Measurements from ENCODE around the gene TOX3. TPM values are rescaled to one million over a fixed set of nuclear protein-coding genes. Genes with fewer than 3 reads are reported as not detected.

The TOX3 gene
- total and polyA plus RNA-seq, 11 donors = 0.17 TPM; not detected in 10

DNA sequence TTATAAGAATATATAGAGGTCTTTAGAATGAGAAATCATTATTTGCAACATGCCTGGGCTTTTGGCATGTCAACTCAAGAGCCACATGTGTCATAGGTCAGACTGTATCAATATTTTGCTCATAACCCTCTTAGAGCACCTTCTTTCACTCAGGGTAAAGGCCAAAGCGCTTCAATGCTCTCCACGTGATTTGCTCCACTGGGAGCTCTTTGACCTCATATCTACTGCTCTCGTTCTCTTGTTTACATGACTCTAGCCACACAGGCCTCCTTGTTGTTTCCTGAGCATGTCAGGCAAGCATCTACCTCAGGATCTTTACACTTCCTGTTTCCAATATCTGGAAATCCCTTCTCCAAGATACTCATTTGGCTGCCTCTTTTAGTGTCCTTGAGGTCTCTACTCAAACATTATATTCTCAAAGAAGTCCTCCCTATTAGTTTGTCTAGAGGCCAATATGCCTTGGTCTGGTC is 148.4 kb downstream of the TOX3 start:
- ATAC-seq = no peak

DNA sequence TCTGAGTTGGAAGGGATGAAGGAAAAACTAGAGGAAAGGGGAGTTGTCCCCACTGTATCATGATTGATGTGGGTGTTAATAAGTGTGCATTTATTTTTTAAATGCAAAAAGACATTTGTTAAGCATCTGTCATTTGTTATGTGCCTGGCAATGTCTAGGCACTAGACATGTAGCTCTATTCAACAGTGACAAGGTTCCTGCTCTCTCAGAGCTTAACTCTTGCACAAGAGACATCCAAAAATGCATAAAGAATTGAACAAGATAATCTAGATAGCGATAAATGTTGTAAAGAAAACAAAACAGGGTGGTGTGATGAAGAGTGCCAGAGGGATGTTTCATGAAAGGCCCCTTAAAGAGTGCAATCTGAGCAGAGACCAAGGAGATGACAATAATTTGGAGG is 148.9 kb downstream of the TOX3 start:
- DNase-seq (no peak), ATAC-seq (no peak)
- Histone ChIP-seq H3K4me3 (no peak overlapping the region), H3K36me3 (no peaks in the 10 kb centered on the region), H3K4me1 (no peaks in the 10 kb centered on the region), H3K27me3 (no peaks in the 10 kb centered on the region), H3K27ac (no peak overlapping the region), H3K9me3 (no peaks in the 10 kb centered on the region)
- intact Hi-C loops (cut with DNase I) = no loop called here
- TF ChIP-seq POLR2A (IDR thresholded peaks at IDR 0.05) (no peak), CTCF (IDR thresholded peaks at IDR 0.05) (no peak)
- WGBS, 4 donors = 58 to 72% (median 70%) methylated on average over 1 of the region's 1 CpG

More for the DNA sequence above, 148.4 kb downstream of the TOX3 start:
- intact Hi-C loops (cut with DNase I) = no loop called here
- Histone ChIP-seq H3K9me3 (no peaks in the 10 kb centered on the region), H3K27ac (no peak overlapping the region), H3K4me3 (no peak overlapping the region), H3K36me3 (no peaks in the 10 kb centered on the region), H3K27me3 (no peaks in the 10 kb centered on the region), H3K4me1 (no peaks in the 10 kb centered on the region)
- WGBS, 4 donors = 45 to 49% (median 46%) methylated on average over 3 of the region's 3 CpGs
- no peak for TF ChIP-seq POLR2A (IDR thresholded peaks at IDR 0.05)
- no peak for TF ChIP-seq CTCF (IDR thresholded peaks at IDR 0.05)
- DNase-seq = no peak

DNA sequence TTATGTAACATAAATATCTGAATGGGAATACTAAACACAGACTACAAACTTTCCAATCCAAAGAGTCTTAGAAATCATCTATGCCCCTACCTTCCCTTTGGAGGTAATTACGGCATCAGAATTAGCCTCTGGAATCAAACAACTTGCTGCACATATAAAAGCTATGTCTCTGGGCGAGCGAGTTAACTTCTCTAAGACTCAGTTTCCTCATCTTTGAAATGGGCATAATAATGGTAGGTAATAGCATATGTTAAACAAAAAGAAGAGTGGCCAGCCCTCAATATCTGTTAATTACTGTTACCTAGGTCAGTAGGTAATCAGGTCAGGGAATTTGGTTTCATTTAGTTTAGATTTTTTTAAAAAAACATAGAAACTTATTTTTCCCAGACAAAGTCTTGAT is 153.5 kb downstream of the TOX3 start:
- H3K4me1 ChIP-seq = no peaks in the 10 kb centered on the region
- TF ChIP-seq POLR2A (IDR thresholded peaks at IDR 0.05) (no peak), CTCF (IDR thresholded peaks at IDR 0.05) (no peak)
- intact Hi-C loops (cut with DNase I) = no loop called here
- 81 to 85% (median 83%) methylated on average over 3 of the region's 3 CpGs for WGBS, 4 donors
- no peaks in the 10 kb centered on the region for H3K27me3 ChIP-seq
- no peaks in the 10 kb centered on the region for H3K36me3 ChIP-seq
- no peak overlapping the region for H3K27ac ChIP-seq
- H3K9me3 ChIP-seq = no peaks in the 10 kb centered on the region
- DNase-seq (no peak), ATAC-seq (no peak)
- H3K4me3 ChIP-seq = no peak overlapping the region

- ATAC-seq (no peak), DNase-seq (no peak)
- Histone ChIP-seq H3K4me3 (no peak overlapping the region), H3K27ac (no peak overlapping the region), H3K27me3 (no peaks in the 10 kb centered on the region), H3K4me1 (no peaks in the 10 kb centered on the region), H3K9me3 (no peaks in the 10 kb centered on the region), H3K36me3 (no peaks in the 10 kb centered on the region)
- intact Hi-C loops (cut with DNase I) = no loop called here
- TF ChIP-seq CTCF (IDR thresholded peaks at IDR 0.05) = no peak
- no peak for TF ChIP-seq POLR2A (IDR thresholded peaks at IDR 0.05)
- WGBS, 4 donors = 45 to 82% (median 79%) methylated on average over 1 of the region's 1 CpG
These were observed 157.9 kb downstream of the TOX3 start for GRCh38 chr16:52389045-52389444.

Measured in heart left ventricle (tissue), 16 donors.